ENCODE measurements around the gene TMPRSS2. TPM values are rescaled to one million over a fixed set of nuclear protein-coding genes. Genes with fewer than 3 reads are reported as not detected.

Gene TMPRSS2
- total and polyA plus RNA-seq, 12 donors: under 0.01 to 0.61 (median 0.17) TPM; not detected in 7

- Histone ChIP-seq H3K4me3 (no peak overlapping the region), H3K4me1 (replicated peaks in 1 of 2) (no peaks in the 10 kb centered on the region), H3K36me3 (replicated peaks in 1 of 2) (no peaks in the 10 kb centered on the region), H3K27ac (no peak overlapping the region), H3K9me3 (replicated peaks in 1 of 3) (no peaks in the 10 kb centered on the region), H3K27me3 (peaks cover 12% of the 10 kb centered on the region)
- WGBS, 4 donors: 54 to 67% (median 65%) methylated on average over 9 of the region's 9 CpGs
- TF ChIP-seq CTCF (IDR thresholded peaks at IDR 0.05): no peak
- intact Hi-C loops (cut with DNase I): no loop called here
- DNase-seq: no peak
These were observed 7.0 kb downstream of the TMPRSS2 start for GRCh38 chr21:41500931-41501381.

GRCh38 chr21:41500363-41500762 is 7.6 kb downstream of the TMPRSS2 start:
- H3K4me1 ChIP-seq (replicated peaks in 1 of 2): no peaks in the 10 kb centered on the region
- 83 to 85% (median 84%) methylated on average over 6 of the region's 6 CpGs for WGBS, 4 donors
- no peak for DNase-seq
- no peak overlapping the region for H3K4me3 ChIP-seq
- H3K9me3 ChIP-seq (replicated peaks in 1 of 3): no peaks in the 10 kb centered on the region
- H3K27ac ChIP-seq: no peak overlapping the region
- H3K27me3 ChIP-seq: peaks cover 7% of the 10 kb centered on the region
- TF ChIP-seq CTCF (IDR thresholded peaks at IDR 0.05) (no peak), POLR2A (IDR thresholded peaks at IDR 0.05) (no peak)
- no peaks in the 10 kb centered on the region for H3K36me3 ChIP-seq (replicated peaks in 1 of 2)
- intact Hi-C loops (cut with DNase I): no loop called here

- no peak overlapping the region for H3K4me3 ChIP-seq
- intact Hi-C loops (cut with DNase I): no loop called here
These were observed 8.0 kb downstream of the TMPRSS2 start for GRCh38 chr21:41499920-41500319.

GRCh38 chr21:41497788-41498187 is 10.2 kb downstream of the TMPRSS2 start:
- TF ChIP-seq CTCF (IDR thresholded peaks at IDR 0.05): no peak
- no peak for TF ChIP-seq POLR2A (IDR thresholded peaks at IDR 0.05)
- intact Hi-C loops (cut with DNase I): no loop called here
- WGBS, 4 donors: 79 to 83% (median 83%) methylated on average over 8 of the region's 8 CpGs
- Histone ChIP-seq H3K36me3 (replicated peaks in 1 of 2) (no peaks in the 10 kb centered on the region), H3K4me1 (replicated peaks in 1 of 2) (no peaks in the 10 kb centered on the region), H3K9me3 (replicated peaks in 1 of 3) (no peaks in the 10 kb centered on the region), H3K27ac (no peak overlapping the region), H3K4me3 (no peak overlapping the region), H3K27me3 (peaks cover 4% of the 10 kb centered on the region)
- DNase-seq: no peak

More at GRCh38 chr21:41499920-41500319, 8.0 kb downstream of the TMPRSS2 start:
- Histone ChIP-seq H3K27me3 (peaks cover 6% of the 10 kb centered on the region), H3K4me1 (replicated peaks in 1 of 2) (no peaks in the 10 kb centered on the region), H3K27ac (no peak overlapping the region), H3K36me3 (replicated peaks in 1 of 2) (no peaks in the 10 kb centered on the region), H3K9me3 (replicated peaks in 1 of 3) (no peaks in the 10 kb centered on the region)
- TF ChIP-seq CTCF (IDR thresholded peaks at IDR 0.05) (no peak), POLR2A (IDR thresholded peaks at IDR 0.05) (no peak)
- no peak for DNase-seq
- WGBS, 4 donors: 60 to 89% (median 71%) methylated on average over 1 to 2 of the region's 2 CpGs

All from adrenal gland (tissue), 12 donors.